HCT116 (cell line): ENCODE data around the gene IVD. TPM values are rescaled to one million over a fixed set of nuclear protein-coding genes. Genes with fewer than 3 reads are reported as not detected.

Experiments
- ATAC-seq: fragments of 200-7000 bp; cut with Tn5 transposase; 2 replicates; pipeline ENCODE4 v1.9.1; 2020; ENCODE audit warnings: mild to moderate bottlenecking, moderate library complexity
- BruUV-seq: library from RNA; stranded (reverse); fragments of 400-500 nt; replicated peaks from 2 replicates; lab custom pipeline; 2021; lab: Mats Ljungman, UMichigan
- CTCF ChIA-PET: fragments of 300-600 bp; sonication (Branson Sonifier 250); formaldehyde crosslinking; loops from one replicate; lab custom pipeline; 2021; ENCODE audit warnings: antibody characterized with exemption; lab: Charles Lee
- POLR2A ChIA-PET: fragments of 300-600, 350-600 bp; sonication (Branson Sonifier 250); formaldehyde crosslinking; loops from one replicate; lab custom pipeline; 2021; ENCODE audit warnings: antibody characterized with exemption; lab: Charles Lee
- RAD21 ChIA-PET, 2 experiments: fragments of 300-600 bp; sonication (Branson Sonifier 250); formaldehyde crosslinking; loops; one replicate each; lab custom pipeline; 2023; ENCODE audit warnings: low total read pairs in 2 of 2; ENCODE audit not compliant: uncharacterized antibody in 2 of 2, unreplicated experiment in 2 of 2, low non-redundant PET in 1 of 2; lab: Charles Lee
- DNase-seq: peaks from one replicate; pipeline ENCODE4 v3.0.0-alpha.2; 2010; ENCODE audit warnings: low read depth, low spot score
- H2AFZ ChIP-seq: fragments of 200-600 bp; shearing (Covaris generic), sonication (generic); 2 replicates; pipeline ENCODE4 v1.6.1; 2017; ENCODE audit warnings: low read depth, mixed run types, mixed read lengths, antibody characterized with exemption, low read length; ENCODE audit not compliant: poor library complexity, severe bottlenecking
- H3K27ac ChIP-seq: 2 replicates; pipeline ENCODE4 v1.5.1; 2012; ENCODE audit warnings: low read depth, low read length
- H3K27me3 ChIP-seq: fragments of 200-600 bp; sonication (generic); 2 replicates; pipeline ENCODE4 v1.6.1; 2016; ENCODE audit warnings: mixed run types, low read length, mixed read lengths; ENCODE audit not compliant: insufficient read depth
- H3K36me3 ChIP-seq, 2 experiments: fragments of 200-500 bp in 1 of 2; fragments of 200-600 bp in 1 of 2; sonication (Bioruptor generic) in 1 of 2; sonication (generic) in 1 of 2; 2 replicates each; pipeline versions ENCODE4 v1.5.1 to v1.6.1; 2014 to 2016; ENCODE audit warnings: low read length in 2 of 2, inconsistent platforms in 1 of 2, mixed read lengths in 1 of 2, mixed run types in 1 of 2; ENCODE audit not compliant: insufficient read depth in 2 of 2, control insufficient read depth in 1 of 2
- H3K4me1 ChIP-seq, 2 experiments: fragments of 200-600 bp in 1 of 2; sonication (generic) in 1 of 2; 2 replicates each; pipeline versions ENCODE4 v1.5.1 to v1.6.1; 2012 to 2017; ENCODE audit warnings: low read length in 2 of 2, inconsistent platforms in 1 of 2, mild to moderate bottlenecking in 1 of 2, mixed read lengths in 1 of 2, mixed run types in 1 of 2, moderate library complexity in 1 of 2; ENCODE audit not compliant: insufficient read depth in 2 of 2, control insufficient read depth in 1 of 2
- H3K4me2 ChIP-seq: fragments of 200-600 bp; sonication (generic); 2 replicates; pipeline ENCODE4 v1.6.1; 2017; ENCODE audit warnings: mixed run types, low read length, mixed read lengths
- H3K4me3 ChIP-seq, 2 experiments: fragments of 200-600 bp in 1 of 2; sonication (generic) in 1 of 2; replicated peaks in 1 of 2; 2 replicates each; pipeline ENCODE4 v1.5.1; 2011 to 2016; ENCODE audit warnings: low read length in 2 of 2, control low read depth in 1 of 2, low read depth in 1 of 2, mild to moderate bottlenecking in 1 of 2, mixed read lengths in 1 of 2, mixed run types in 1 of 2
- H3K79me2 ChIP-seq: fragments of 200-600 bp; sonication (generic); 2 replicates; pipeline ENCODE4 v1.6.1; 2017; ENCODE audit warnings: mild to moderate bottlenecking, mixed run types, low read length, moderate library complexity, mixed read lengths; ENCODE audit not compliant: insufficient read depth
- H3K9ac ChIP-seq: fragments of 200-600 bp; sonication (generic); 2 replicates; pipeline ENCODE4 v1.6.1; 2016; ENCODE audit warnings: low read length, mixed read lengths
- H3K9me2 ChIP-seq: fragments of 200-600 bp; sonication (generic), shearing (Covaris generic); 2 replicates; pipeline ENCODE4 v1.6.1; 2017; ENCODE audit warnings: mixed run types, mild to moderate bottlenecking, moderate library complexity; ENCODE audit not compliant: insufficient read depth
- H3K9me3 ChIP-seq, 2 experiments: fragments of 200-500 bp in 1 of 2; fragments of 200-600 bp in 1 of 2; sonication (Bioruptor generic) in 1 of 2; sonication (generic) in 1 of 2; 2 replicates each; pipeline ENCODE4 v1.6.1; 2014 to 2017; ENCODE audit warnings: low read length in 2 of 2, mixed read lengths in 2 of 2, inconsistent platforms in 1 of 2, low read depth in 1 of 2, mild to moderate bottlenecking in 1 of 2, mixed run types in 1 of 2, moderate library complexity in 1 of 2; ENCODE audit not compliant: control insufficient read depth in 1 of 2, insufficient read depth in 1 of 2
- H4K20me1 ChIP-seq: fragments of 200-600 bp; sonication (generic), shearing (Covaris generic); 2 replicates; pipeline ENCODE4 v1.6.1; 2017; ENCODE audit warnings: mixed run types, mild to moderate bottlenecking, moderate library complexity; ENCODE audit not compliant: insufficient read depth
- CEBPB ChIP-seq: IDR thresholded peaks from 2 replicates; pipeline ENCODE4 v1.6.1; 2012; ENCODE audit warnings: low read depth
- EGR1 ChIP-seq: IDR thresholded peaks from 2 replicates; pipeline ENCODE4 v1.6.1; 2012; ENCODE audit warnings: low read depth
- EZH2 ChIP-seq: fragments of 200-600 bp; sonication (generic); IDR thresholded peaks from 2 replicates; pipeline ENCODE4 v1.6.1; 2017; ENCODE audit warnings: antibody characterized with exemption, mixed run types
- JUND ChIP-seq: IDR thresholded peaks from 2 replicates; pipeline ENCODE4 v1.6.1; 2012
- POLR2A ChIP-seq: IDR thresholded peaks from 2 replicates; pipeline ENCODE4 v1.7.0; 2011; ENCODE audit warnings: borderline replicate concordance; ENCODE audit not compliant: insufficient read depth, insufficient read length; ENCODE audit errors: extremely low read depth
- SIN3A ChIP-seq: IDR thresholded peaks from 2 replicates; pipeline ENCODE4 v1.6.1; 2012; ENCODE audit warnings: low read depth
- SP1 ChIP-seq: IDR thresholded peaks from 2 replicates; pipeline ENCODE4 v1.6.1; 2012; ENCODE audit warnings: low read depth
- SRF ChIP-seq: IDR thresholded peaks from 2 replicates; pipeline ENCODE4 v1.6.1; 2012; ENCODE audit warnings: low read depth
- TCF7L2 ChIP-seq: IDR thresholded peaks from 2 replicates; pipeline ENCODE4 v1.7.0; 2011; ENCODE audit warnings: borderline replicate concordance, inconsistent platforms; ENCODE audit not compliant: insufficient read depth, insufficient read length; ENCODE audit errors: extremely low read depth
- YY1 ChIP-seq: IDR thresholded peaks from 2 replicates; pipeline ENCODE4 v1.6.1; 2011; ENCODE audit warnings: low read length, low read depth, moderate library complexity, mild to moderate bottlenecking; ENCODE audit not compliant: insufficient replicate concordance; ENCODE audit errors: extremely low read depth
- ZFX ChIP-seq: fragments of 450-650 bp; IDR thresholded peaks from 2 replicates; pipeline ENCODE4 v1.6.1; 2017
- intact Hi-C: fragments of 100-400 bp; cut with micrococcal nuclease; formaldehyde crosslinking; loops from 2 replicates; pipeline ENCODE4 v1.10.0; 2022
- total RNA-seq: library from RNA; stranded (reverse); gene quantifications from one replicate; pipeline ENCODE4 v1.2.1, GENCODE V29; 2021; ENCODE audit not compliant: unreplicated experiment
- TF ChIP-seq, protein P1 (sequence below): IDR thresholded peaks from 2 replicates; pipeline ENCODE4 v1.6.1; 2011; ENCODE audit warnings: mild to moderate bottlenecking, low read length, moderate library complexity; ENCODE audit not compliant: insufficient replicate concordance; ENCODE audit errors: extremely low read depth
- TF ChIP-seq, protein P2 (sequence below): IDR thresholded peaks from 2 replicates; pipeline ENCODE4 v1.6.1; 2012
- TF ChIP-seq, protein P3 (sequence below): IDR thresholded peaks from 2 replicates; pipeline ENCODE4 v1.6.1; 2012; ENCODE audit warnings: low read depth

IVD gene
- total RNA-seq, 1 experiment from 2014 or later, result 65.6 TPM

DNA sequence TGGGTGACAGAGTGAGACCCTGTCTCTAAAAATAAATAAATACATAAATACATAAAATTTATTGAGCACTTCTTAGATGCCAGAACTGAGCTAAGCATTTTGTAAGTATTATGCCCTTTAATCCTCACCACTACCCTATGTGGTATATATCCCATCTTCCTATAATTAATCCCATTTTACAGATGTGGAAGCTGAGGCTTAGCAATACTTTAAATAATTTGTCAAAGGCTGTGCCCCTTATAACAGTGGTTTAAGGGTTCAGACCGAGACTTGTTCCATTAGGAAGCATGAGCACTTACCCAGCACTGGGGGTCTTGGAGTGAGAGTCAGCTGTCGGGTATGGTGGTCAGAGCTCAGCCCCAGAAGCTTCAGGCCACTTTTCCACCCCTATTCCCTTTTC, 57.7 kb downstream of the IVD start (continued):
- no peak for TF ChIP-seq POLR2A
- no peak for TF ChIP-seq SIN3A
- TF ChIP-seq EGR1, result no peak
- TF ChIP-seq, all 23 proteins: peak for 0

DNA sequence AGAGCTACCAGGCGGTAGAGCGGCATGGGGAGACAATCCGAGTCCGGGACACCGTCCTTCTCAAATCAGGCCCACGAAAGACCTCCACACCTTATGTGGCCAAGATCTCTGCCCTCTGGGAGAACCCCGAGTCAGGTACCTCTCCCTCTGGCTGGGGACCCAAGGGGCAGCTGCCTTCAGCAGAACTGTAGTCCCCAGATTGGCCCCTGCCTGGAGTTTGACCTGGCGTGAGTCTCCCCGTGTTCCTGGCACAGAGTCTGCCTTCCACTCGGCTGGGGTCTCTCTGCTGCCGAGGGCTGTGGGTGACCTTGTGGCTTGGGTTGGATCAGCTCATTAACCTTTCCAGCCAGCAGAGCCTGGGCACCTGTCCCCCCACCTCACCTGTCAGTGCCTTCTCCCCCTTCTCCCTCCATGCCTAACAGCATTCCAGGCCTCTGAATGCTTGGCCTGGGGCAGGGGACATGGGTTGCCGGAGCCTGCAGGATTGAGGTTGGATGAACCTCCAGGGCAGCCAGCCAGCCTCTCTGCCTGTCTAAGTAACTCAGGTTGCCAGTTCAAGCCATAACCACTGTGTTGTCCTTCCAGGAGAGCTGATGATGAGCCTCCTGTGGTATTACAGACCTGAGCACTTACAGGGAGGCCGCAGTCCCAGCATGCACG, 58.4 kb downstream of the IVD start:
- H3K9ac ChIP-seq, result no peak overlapping the region
- H3K4me1 ChIP-seq, result no peaks in the 10 kb centered on the region
- H3K27me3 ChIP-seq, result no peaks in the 10 kb centered on the region
- CTCF ChIA-PET, result no interaction called here
- POLR2A ChIA-PET, result no interaction called here
- no peak for DNase-seq
- intact Hi-C loops, result no loop called here
- no peak overlapping the region for H3K27ac ChIP-seq
- ATAC-seq, result no peak
- TF ChIP-seq, protein P1, sequence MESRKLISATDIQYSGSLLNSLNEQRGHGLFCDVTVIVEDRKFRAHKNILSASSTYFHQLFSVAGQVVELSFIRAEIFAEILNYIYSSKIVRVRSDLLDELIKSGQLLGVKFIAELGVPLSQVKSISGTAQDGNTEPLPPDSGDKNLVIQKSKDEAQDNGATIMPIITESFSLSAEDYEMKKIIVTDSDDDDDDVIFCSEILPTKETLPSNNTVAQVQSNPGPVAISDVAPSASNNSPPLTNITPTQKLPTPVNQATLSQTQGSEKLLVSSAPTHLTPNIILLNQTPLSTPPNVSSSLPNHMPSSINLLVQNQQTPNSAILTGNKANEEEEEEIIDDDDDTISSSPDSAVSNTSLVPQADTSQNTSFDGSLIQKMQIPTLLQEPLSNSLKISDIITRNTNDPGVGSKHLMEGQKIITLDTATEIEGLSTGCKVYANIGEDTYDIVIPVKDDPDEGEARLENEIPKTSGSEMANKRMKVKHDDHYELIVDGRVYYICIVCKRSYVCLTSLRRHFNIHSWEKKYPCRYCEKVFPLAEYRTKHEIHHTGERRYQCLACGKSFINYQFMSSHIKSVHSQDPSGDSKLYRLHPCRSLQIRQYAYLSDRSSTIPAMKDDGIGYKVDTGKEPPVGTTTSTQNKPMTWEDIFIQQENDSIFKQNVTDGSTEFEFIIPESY, result no peak
- TF ChIP-seq SP1 (no peak), YY1 (no peak), ZFX (no peak), CEBPB (no peak), EZH2 (no peak), JUND (no peak), TCF7L2 (no peak), SRF (no peak), SIN3A (no peak)
- TF ChIP-seq, protein P2, sequence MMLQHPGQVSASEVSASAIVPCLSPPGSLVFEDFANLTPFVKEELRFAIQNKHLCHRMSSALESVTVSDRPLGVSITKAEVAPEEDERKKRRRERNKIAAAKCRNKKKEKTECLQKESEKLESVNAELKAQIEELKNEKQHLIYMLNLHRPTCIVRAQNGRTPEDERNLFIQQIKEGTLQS, result no peak
- TF ChIP-seq, protein P3, sequence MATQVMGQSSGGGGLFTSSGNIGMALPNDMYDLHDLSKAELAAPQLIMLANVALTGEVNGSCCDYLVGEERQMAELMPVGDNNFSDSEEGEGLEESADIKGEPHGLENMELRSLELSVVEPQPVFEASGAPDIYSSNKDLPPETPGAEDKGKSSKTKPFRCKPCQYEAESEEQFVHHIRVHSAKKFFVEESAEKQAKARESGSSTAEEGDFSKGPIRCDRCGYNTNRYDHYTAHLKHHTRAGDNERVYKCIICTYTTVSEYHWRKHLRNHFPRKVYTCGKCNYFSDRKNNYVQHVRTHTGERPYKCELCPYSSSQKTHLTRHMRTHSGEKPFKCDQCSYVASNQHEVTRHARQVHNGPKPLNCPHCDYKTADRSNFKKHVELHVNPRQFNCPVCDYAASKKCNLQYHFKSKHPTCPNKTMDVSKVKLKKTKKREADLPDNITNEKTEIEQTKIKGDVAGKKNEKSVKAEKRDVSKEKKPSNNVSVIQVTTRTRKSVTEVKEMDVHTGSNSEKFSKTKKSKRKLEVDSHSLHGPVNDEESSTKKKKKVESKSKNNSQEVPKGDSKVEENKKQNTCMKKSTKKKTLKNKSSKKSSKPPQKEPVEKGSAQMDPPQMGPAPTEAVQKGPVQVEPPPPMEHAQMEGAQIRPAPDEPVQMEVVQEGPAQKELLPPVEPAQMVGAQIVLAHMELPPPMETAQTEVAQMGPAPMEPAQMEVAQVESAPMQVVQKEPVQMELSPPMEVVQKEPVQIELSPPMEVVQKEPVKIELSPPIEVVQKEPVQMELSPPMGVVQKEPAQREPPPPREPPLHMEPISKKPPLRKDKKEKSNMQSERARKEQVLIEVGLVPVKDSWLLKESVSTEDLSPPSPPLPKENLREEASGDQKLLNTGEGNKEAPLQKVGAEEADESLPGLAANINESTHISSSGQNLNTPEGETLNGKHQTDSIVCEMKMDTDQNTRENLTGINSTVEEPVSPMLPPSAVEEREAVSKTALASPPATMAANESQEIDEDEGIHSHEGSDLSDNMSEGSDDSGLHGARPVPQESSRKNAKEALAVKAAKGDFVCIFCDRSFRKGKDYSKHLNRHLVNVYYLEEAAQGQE, result no peak
- RAD21 ChIA-PET, result no interaction called here
- no peak overlapping the region for H3K4me2 ChIP-seq
- H3K36me3 ChIP-seq, result peaks cover 9 to 10% of the 10 kb centered on the region in 2 experiments; a peak in 3 of 4 replicates
- no TSS peak for BruUV-seq
- no peak overlapping the region for H3K4me3 ChIP-seq
- H3K9me3 ChIP-seq, result no peaks in the 10 kb centered on the region
- H2AFZ ChIP-seq, result no peak overlapping the region
- H3K9me2 ChIP-seq, result no peaks in the 10 kb centered on the region
- no peaks in the 10 kb centered on the region for H4K20me1 ChIP-seq
- H3K79me2 ChIP-seq, result peaks cover 5% of the 10 kb centered on the region; the same call in 1 of the 2 replicates
